C4-2B (cell line): ENCODE results near the gene MAML3.

Source experiments
- H3K27ac ChIP-seq: fragments of 450-650 bp; 2 replicates; pipeline ENCODE4 v1.5.1; 2017
- CTCF ChIP-seq: fragments of 450-650 bp; conservative IDR thresholded peaks from 2 replicates; pipeline ENCODE4 v1.5.1; 2017; ENCODE audit warnings: mild to moderate bottlenecking
- ZFX ChIP-seq: fragments of 450-650 bp; IDR thresholded peaks from 2 replicates; pipeline ENCODE4 v1.6.1; 2017

MAML3 gene

DNA sequence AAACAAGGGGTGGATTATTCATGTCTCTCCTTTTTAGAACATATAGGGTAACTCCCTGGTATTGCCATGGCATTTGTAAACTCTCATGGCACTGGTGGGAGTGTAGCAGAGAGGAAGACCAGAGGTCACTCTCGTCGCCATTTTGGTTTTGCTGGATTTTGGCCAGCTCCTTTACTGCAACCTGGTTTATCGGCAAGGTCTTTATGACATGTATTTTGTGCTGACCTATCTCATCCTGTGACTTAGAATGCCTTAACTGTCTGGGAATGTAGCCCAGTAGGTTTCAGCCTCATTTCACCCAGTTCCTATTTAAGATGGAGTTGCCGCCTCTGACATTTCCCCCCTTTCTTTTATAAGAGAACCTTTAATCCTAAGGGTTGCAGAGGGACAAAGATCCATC lies 442.5 kb downstream of the MAML3 start:
- TF ChIP-seq CTCF (no peak), ZFX (no peak)
- no peak overlapping the region for H3K27ac ChIP-seq

GRCh38 chr4:139710073-139710472 lies 443.9 kb downstream of the MAML3 start:
- TF ChIP-seq CTCF (no peak), ZFX (no peak)
- no peak overlapping the region for H3K27ac ChIP-seq

DNA sequence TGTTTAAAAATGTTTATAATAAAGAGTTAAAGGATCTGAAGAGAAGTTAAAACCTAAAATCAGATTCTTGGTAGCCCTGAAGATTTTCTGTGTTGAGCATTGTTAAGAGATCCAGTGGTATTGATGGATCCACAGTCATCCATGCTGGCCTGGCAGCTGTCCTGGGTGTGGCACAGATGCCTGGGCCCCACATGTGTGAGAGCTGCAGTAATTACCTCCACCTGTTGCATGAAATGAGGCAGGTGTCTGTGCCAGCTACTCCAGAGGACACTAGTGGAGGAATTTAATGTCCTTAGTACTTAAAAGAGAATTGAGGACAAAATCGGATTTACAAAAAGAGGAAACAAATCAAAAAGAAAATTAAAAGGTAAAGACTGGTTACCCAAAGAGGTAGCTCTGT lies 444.3 kb downstream of the MAML3 start:
- H3K27ac ChIP-seq, result no peak overlapping the region
- TF ChIP-seq CTCF, result no peak
- TF ChIP-seq ZFX, result no peak

DNA sequence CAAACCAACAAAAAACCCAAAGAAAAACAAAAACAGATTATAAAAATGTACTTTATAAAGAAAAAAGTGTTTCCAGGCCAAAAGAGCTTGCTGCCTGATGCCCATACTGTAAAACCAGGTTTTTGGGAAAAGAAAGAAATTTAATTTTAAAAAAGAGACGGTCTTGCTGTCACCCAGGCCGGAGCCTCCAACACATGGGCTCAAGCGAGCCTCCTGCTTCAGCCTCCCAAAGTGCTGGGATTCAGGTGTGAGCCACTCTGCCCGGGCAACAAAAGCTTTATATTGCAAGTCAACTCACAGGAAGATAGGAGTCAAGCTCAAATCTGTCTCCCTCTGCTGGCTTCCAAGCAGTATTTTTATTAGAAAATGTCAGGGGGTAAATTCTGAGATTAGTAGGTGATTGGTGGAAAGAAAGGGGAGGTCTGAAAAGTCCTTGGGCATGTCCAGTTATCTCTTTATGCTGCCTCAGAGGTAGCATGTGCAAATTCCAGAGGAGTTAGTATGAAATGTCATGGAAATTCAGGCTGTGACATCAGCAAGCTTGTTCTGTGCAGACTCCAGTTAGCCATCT lies 449.0 kb downstream of the MAML3 start:
- TF ChIP-seq CTCF (peak; percentile 36), ZFX (no peak)
- no peak overlapping the region for H3K27ac ChIP-seq

- H3K27ac ChIP-seq, result no peak overlapping the region
- TF ChIP-seq CTCF (no peak), ZFX (no peak)
Observed at GRCh38 chr4:139700568-139700967, 453.4 kb downstream of the MAML3 start.

GRCh38 chr4:139698167-139698925 lies 455.6 kb downstream of the MAML3 start:
- H3K27ac ChIP-seq, result peak overlapping the region; percentile 28; the same call in 1 of the 2 replicates
- TF ChIP-seq CTCF, result peak; percentile 51

DNA sequence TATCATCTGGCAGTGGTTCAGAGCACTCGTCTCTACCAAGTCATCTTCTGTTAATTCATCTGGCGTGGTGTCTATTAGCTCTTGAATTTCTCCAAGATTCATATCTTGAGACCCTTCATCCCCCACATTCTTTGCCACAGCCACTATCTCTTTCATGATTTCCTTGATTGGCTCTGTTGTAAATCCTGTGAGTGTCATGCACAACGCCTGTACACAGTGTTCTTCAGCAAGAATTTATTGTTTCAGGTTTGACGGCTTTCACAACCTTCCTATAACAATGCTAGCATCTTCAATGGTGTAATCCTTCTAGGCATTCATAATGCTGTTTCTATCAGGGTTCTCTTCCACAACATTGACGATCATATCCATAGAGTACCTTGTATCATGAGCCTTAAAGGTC lies 457.5 kb downstream of the MAML3 start:
- peak overlapping the region; percentile 43; the same call in 1 of the 2 replicates for H3K27ac ChIP-seq
- no peak for TF ChIP-seq ZFX
- TF ChIP-seq CTCF, result no peak
